ENCODE measurements around the gene ARMC7. TPM values are rescaled to one million over a fixed set of nuclear protein-coding genes. Genes with fewer than 3 reads are reported as not detected.
"Not testable (repeated sequence)": the region's sequence is repeated elsewhere in the genome, so short reads cannot be mapped to it uniquely, and the experiment has no call there.

ARMC7 gene
- total RNA-seq, 1 donor from 2014 or later = 6.2 TPM

DNA sequence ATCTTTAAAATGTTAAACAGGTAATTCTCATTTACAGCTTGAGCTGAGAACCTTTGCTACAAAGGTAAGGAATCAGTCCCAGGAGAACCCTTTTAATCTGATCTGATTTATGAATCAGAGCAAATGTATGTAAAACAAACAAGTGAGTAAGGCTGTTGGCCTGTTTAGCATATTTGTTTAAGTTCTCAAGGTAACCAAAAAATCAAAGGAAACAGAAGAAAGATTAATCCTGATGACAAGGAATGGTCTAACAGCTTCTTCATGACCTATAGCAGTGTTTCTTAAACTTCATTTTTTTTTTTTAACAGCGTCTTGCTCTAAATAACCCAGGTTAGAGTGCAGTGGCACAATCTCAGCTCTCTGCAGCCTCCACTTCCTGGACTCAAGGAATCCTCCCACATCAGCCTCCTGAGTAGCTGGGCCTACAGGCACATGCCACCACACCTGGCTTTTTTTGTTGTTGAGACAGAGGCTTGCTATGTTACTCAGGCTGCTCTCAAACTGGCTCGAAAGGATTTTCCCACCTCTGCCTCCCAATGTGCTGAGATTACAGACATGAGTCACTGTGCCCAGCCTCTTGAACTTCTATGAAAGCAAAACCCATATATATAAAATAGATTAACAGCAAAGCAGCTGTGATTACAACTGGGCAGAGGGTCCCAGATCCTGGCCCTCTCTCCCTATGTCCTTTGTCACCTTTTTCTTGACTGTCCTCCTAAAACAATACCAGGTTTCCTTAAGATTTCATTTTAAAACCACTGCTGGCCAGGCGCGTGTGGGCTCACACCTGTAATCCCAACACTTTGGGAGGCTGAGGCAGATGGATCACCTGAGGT lies 49.6 kb downstream of the ARMC7 start:
- no peak for TF ChIP-seq CTCF (IDR thresholded peaks at IDR 0.05; ENCODE audit: borderline replicate concordance)
- H3K9me3 ChIP-seq (replicated peaks) = no peaks in the 10 kb centered on the region
- DNase-seq = no peak
- no peak overlapping the region for H3K27ac ChIP-seq (replicated peaks)
- peaks cover 5% of the 10 kb centered on the region for H3K4me1 ChIP-seq
- H3K4me3 ChIP-seq = no peak overlapping the region
- intact Hi-C loops (cut with micrococcal nuclease) = no loop called here
- peaks cover 10% of the 10 kb centered on the region for H3K36me3 ChIP-seq
- H3K27me3 ChIP-seq (ENCODE audit: low read depth) = no peaks in the 10 kb centered on the region

DNA sequence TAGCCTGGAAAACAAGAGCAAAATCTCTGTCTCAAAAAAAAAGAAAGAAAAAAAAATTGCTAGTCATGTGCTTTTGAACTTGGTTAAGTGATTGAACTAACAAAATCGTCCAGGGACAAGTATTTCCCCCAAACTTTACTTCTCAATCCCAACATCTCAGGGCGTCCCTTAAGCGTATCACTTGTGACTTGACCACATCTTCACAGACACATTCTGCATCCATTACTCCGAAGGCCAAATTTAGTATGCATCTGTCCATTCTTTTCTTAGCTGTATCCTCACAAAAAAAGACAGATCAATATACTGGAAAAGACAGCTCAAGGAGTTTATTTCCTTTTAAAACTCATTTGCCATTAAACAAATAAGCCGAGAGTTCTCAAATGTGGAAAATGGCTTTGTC lies 50.4 kb downstream of the ARMC7 start:
- Histone ChIP-seq H3K27ac (replicated peaks) (no peak overlapping the region), H3K36me3 (peaks cover 18% of the 10 kb centered on the region), H3K4me3 (no peak overlapping the region), H3K27me3 (ENCODE audit: low read depth) (no peaks in the 10 kb centered on the region), H3K4me1 (no peaks in the 10 kb centered on the region), H3K9me3 (replicated peaks) (no peaks in the 10 kb centered on the region)
- no peak for DNase-seq
- intact Hi-C loops (cut with micrococcal nuclease) = no loop called here
- TF ChIP-seq CTCF (IDR thresholded peaks at IDR 0.05; ENCODE audit: borderline replicate concordance) = no peak

DNA sequence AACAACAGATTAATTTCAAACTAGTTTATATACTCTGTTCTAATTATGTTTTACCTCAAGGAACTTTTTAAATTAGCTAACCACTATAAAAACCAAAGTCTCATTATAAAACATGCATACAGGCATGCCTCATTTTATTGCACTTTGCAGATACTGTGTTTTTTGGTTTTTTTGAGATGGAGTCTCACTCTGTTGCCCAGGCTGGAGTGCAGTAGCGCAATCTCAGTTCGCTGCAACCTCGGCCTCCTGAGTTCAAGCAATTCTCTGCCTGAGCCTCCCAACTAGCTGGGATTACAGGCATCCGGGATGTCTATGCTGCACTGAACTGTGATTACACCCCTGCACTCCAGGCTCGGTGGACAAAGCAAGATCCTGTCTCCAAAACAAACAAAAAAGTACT lies 53.3 kb downstream of the ARMC7 start:
- Histone ChIP-seq H3K4me1 (no peaks in the 10 kb centered on the region), H3K36me3 (peaks cover 45% of the 10 kb centered on the region)

DNA sequence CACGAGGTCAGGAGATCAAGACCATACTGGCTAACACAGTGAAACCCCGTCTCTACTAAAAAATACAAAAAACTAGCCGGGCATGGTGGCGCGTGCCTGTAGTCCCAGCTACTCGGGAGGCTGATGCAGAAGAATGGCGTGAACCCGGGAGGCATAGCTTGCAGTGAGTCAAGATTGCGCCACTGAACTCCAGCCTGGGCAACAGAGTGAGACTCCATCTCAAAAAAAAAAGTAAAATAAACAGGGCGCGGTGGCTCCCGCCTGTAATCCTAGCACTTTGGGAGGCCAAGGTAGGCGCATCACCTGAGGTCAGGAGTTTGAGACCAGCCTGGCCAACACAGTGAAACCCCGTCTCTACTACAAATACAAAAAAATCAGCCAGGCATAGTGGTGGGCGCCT lies 54.8 kb downstream of the ARMC7 start:
- DNase-seq; H3K9me3 ChIP-seq (replicated peaks); H3K4me1 ChIP-seq; H3K4me3 ChIP-seq; intact Hi-C loops (cut with micrococcal nuclease); H3K27me3 ChIP-seq (ENCODE audit: low read depth); H3K27ac ChIP-seq (replicated peaks): not testable (repeated sequence)
- H3K36me3 ChIP-seq = peaks cover 58% of the 10 kb centered on the region

More for the DNA sequence above, 53.3 kb downstream of the ARMC7 start:
- Histone ChIP-seq H3K4me3 (no peak overlapping the region), H3K9me3 (replicated peaks) (no peaks in the 10 kb centered on the region), H3K27me3 (ENCODE audit: low read depth) (no peaks in the 10 kb centered on the region), H3K27ac (replicated peaks) (no peak overlapping the region)
- intact Hi-C loops (cut with micrococcal nuclease) = no loop called here
- no peak for TF ChIP-seq CTCF (IDR thresholded peaks at IDR 0.05; ENCODE audit: borderline replicate concordance)
- no peak for DNase-seq

DNA sequence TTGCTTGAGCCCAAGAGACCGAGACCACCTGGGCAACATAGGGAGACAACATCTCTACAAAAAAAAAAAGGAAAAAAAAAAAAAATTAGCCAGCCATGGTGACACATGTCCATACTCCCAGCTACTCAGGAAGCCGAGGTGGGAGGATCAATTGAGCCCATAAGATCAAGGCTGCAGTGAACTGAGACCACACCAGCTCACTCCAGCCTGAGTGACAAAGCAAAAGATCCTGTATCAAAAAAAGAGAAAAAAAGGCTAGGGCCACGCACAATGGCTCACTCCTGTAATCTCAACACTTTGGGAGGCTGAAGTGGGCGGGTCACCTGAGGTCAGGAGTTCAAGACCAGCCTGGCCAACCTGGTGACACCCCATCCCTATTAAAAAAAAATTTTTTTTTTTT lies 59.2 kb downstream of the ARMC7 start:
- Histone ChIP-seq H3K27me3 (ENCODE audit: low read depth) (no peaks in the 10 kb centered on the region), H3K27ac (replicated peaks) (no peak overlapping the region), H3K4me1 (peaks cover 26% of the 10 kb centered on the region), H3K36me3 (peaks cover 90% of the 10 kb centered on the region), H3K9me3 (replicated peaks) (no peaks in the 10 kb centered on the region), H3K4me3 (no peak overlapping the region)
- TF ChIP-seq CTCF (IDR thresholded peaks at IDR 0.05; ENCODE audit: borderline replicate concordance) = no peak
- DNase-seq = no peak
- intact Hi-C loops (cut with micrococcal nuclease) = no loop called here

DNA sequence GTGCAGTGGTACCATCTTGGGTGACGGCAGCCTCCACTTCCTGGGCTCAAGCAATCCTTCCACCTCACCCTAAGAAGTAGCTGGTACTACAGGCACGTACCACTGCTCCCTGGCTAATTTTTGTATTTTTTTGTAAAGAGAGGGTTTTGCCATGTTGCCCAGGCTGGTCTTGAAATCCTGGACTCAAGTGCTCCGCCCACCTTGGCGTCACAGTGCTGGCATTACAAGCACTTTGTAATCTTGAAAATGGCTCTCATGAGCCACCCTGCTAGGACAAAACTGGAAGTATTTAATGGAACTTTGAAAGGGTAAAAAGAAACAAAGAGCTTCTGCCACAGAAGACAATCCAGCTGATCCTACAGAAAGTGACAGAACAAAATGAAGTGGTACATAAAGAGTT lies 63.8 kb downstream of the ARMC7 start:
- no peak for TF ChIP-seq CTCF (IDR thresholded peaks at IDR 0.05; ENCODE audit: borderline replicate concordance)
- no peaks in the 10 kb centered on the region for H3K27me3 ChIP-seq (ENCODE audit: low read depth)
- no peak overlapping the region for H3K4me3 ChIP-seq
- peaks cover 27% of the 10 kb centered on the region for H3K4me1 ChIP-seq
- no peak overlapping the region for H3K27ac ChIP-seq (replicated peaks)
- no peaks in the 10 kb centered on the region for H3K9me3 ChIP-seq (replicated peaks)
- intact Hi-C loops (cut with micrococcal nuclease) = loop anchor here (5.0 kb wide), 1 partner anchor 61 kb away; no protein-coding TSS in a partner anchor
- H3K36me3 ChIP-seq = peaks cover 91% of the 10 kb centered on the region
- DNase-seq = peak; percentile 1
